Cardiac septum (tissue), 1 donor: Measurements from ENCODE around the gene RAB10. TPM values are rescaled to one million over a fixed set of nuclear protein-coding genes. Genes with fewer than 3 reads are reported as not detected.
A peak's percentile ranks its signal among the peaks of the same experiment; 100 is the strongest.

ENCODE experiments used
- DNase-seq: peaks from one replicate; pipeline ENCODE4 v3.0.0-alpha.2; 2020; ENCODE audit warnings: low spot score
- intact Hi-C: fragments of 100-400 bp; cut with DNase I; formaldehyde crosslinking; loops from one replicate; pipeline ENCODE4 v1.14.0; 2022
- total RNA-seq: library from RNA; stranded (reverse); fragmentation: NEBNext Ultra II Directional; extraction: Animal tissue kit (Norgen Biotek cat#: 25700); gene quantifications from one replicate; pipeline ENCODE4 v1.2.1, GENCODE V29; 2021
- donor health status: DM: no; HTN: no; CAD: no.

The RAB10 gene
- total RNA-seq, 1 donor from 2014 or later, result 79.4 TPM

DNA sequence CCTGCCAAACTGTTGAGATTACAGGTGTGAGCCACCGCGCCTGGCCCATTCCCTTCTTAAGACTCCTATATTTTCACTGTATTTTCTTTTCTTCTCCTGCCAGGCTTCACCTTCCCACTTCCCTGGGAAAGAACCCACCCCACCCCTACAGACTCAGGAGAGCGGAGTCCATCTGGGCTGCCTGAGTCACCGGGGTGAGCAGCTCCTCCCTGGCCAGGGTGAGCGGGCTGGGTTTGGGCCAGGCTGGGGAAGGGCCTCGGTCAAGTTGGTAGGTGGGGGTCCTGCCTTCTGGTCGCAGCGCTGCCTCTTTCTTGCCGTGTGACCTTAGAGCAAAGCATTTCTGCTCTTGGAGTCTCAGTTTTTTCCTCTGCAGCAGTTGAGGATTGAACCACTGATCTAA is 136.9 kb downstream of the RAB10 start:
- DNase-seq, result peak; percentile 69
- intact Hi-C loops, result no loop called here

GRCh38 chr2:26172189-26172870 is 138.4 kb downstream of the RAB10 start:
- intact Hi-C loops, result no loop called here
- peak; percentile 73 for DNase-seq

- intact Hi-C loops, result no loop called here
- peak; percentile 29 for DNase-seq
These were observed 139.2 kb downstream of the RAB10 start, which contains the start of gene GAREM2 for GRCh38 chr2:26172871-26173775. Gene GAREM2 (plus strand): TSS chr2:26173088. CDS start chr2:26173221, 133 bp downstream.

GRCh38 chr2:26173776-26174482 is 140.0 kb downstream of the RAB10 start:
- no peak for DNase-seq

GRCh38 chr2:26174691-26175465 is 141.0 kb downstream of the RAB10 start:
- intact Hi-C loops, result no loop called here
- DNase-seq, result no peak

More at GRCh38 chr2:26173776-26174482, 140.0 kb downstream of the RAB10 start:
- intact Hi-C loops, result no loop called here

GRCh38 chr2:26175466-26176278 is 141.8 kb downstream of the RAB10 start:
- intact Hi-C loops, result no loop called here
- DNase-seq, result no peak

DNA sequence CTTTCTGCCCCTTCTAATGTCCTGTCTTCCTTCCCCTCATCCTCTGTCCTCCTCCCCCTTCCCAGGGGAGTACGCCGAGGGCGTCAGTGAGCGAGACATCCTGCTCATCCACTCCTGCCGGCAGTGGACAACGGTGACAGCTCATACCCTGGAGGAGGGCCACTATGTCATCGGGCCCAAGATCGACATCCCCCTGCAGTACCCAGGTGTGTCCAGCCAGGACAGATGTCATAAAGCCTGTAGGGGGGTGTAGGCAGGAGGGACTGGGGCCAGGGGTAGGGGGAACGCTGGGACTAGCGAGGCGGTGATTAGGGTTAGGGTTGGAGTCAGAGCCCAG is 142.4 kb downstream of the RAB10 start:
- intact Hi-C loops, result no loop called here
- no peak for DNase-seq

DNA sequence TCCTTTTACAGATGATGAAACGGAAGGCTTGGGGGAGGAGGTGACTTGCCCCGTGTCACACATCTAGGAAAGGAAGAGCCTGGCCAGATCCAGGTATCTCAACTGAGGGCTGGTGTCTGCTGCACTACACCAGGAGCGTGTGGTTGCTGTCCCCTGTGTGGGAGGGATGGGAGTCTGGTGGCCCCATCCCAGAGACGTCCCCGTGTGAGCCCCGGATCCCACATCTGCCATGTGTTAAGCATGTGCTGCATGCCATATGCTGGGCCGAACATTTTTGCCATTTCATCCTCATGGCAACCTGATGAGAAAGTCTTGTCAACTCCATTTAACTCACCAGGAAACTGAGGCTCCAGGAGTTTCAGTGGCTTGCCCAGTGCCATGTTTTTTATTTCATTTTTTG is 143.2 kb downstream of the RAB10 start:
- intact Hi-C loops, result no loop called here
- no peak for DNase-seq

DNA sequence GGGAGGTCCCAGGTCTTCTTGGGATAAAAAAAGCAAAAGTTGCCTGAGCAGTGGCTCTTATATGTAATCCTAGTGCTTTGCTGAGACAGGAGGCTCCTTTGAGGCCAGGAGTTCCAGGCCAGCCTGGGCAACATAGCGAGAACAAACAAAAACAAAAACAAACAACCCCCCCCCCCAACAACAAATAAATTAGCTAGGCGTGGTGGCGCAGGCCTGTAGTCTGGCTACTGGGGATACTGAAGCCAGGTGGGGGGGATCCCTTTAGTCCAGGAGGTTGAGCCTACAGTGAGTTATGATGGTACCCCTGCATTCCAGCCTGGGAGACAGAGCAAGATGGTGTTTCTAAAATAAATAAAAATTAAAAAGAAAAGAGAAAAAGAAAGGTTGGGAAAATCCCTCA is 144.4 kb downstream of the RAB10 start:
- intact Hi-C loops, result no loop called here
- DNase-seq, result no peak

- DNase-seq, result no peak
- intact Hi-C loops, result no loop called here
These were observed 145.0 kb downstream of the RAB10 start for GRCh38 chr2:26178746-26179436.

- DNase-seq, result no peak
- intact Hi-C loops, result no loop called here
These were observed 145.6 kb downstream of the RAB10 start for GRCh38 chr2:26179446-26179913.

DNA sequence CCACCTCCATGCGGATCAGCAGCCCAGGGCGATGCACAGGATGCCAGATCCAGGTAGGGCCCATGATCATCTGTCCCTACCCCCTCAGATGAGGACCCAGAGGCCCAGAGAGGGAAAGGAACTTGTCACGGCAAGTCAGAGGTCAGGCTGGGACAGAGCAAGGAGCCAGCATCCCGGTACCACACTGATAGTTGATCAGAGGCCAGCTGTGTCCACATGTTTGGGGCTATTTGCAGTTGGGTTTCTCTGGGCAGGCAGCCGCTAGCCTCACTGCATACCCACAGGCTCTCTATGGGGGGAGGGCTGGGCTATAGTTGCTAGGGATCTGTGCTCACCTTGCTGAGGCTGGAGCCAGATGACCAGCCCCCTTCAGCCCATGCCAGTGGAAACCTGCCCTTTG is 148.6 kb downstream of the RAB10 start:
- no peak for DNase-seq
- intact Hi-C loops, result no loop called here

DNA sequence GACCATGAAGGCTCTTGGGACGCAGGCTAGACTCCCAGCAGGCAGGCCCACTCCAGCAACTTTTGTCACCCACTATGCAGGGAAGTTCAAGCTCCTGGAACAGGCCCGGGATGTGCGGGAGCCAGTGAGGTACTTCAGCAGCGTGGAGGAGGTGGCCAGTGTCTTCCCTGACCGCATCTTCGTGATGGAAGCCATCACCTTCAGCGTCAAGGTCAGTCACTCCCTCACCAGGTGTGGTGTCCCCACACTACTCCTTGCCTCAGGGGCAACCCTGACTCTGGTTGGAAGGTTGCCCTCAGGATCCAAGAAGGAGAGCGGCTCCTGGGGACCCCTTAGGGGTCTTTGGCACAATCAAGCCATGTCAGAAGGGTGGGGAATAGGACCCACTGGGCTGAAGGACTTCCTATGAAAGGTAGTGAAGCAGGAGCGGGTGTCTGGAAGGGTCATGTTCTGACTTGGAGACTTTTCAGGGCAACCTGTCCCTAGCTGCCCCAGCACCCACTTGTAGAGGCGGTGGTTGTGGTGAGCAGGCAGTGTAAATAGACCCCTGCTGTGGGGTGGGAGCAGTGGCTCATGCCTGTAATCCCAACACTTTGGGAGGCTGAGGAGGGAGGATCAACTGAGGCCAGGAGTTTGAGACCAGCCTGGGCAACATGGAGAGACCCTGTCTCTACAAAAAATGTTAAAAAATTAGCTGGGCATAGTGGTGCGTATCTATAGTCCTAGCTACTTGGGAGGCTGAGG is 149.2 kb downstream of the RAB10 start:
- intact Hi-C loops, result no loop called here
- DNase-seq, result no peak

DNA sequence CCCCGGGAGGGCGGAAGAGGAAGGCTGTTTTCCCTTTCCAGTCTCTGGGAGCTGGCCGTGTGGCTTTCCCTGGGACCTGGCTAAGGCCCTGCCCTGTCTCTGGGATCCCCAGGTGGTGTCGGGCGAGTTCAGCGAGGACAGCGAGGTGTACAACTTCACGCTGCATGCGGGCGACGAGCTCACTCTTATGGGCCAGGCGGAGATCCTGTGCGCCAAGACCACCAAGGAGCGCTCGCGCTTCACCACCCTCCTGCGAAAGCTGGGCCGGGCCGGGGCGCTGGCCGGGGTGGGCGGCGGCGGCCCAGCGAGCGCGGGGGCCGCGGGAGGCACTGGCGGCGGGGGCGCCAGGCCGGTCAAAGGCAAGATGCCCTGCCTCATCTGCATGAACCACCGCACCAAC is 150.2 kb downstream of the RAB10 start:
- intact Hi-C loops, result no loop called here
- DNase-seq, result no peak

GRCh38 chr2:26184555-26185303 is 150.8 kb downstream of the RAB10 start:
- DNase-seq, result peak; percentile 94
- intact Hi-C loops, result no loop called here

DNA sequence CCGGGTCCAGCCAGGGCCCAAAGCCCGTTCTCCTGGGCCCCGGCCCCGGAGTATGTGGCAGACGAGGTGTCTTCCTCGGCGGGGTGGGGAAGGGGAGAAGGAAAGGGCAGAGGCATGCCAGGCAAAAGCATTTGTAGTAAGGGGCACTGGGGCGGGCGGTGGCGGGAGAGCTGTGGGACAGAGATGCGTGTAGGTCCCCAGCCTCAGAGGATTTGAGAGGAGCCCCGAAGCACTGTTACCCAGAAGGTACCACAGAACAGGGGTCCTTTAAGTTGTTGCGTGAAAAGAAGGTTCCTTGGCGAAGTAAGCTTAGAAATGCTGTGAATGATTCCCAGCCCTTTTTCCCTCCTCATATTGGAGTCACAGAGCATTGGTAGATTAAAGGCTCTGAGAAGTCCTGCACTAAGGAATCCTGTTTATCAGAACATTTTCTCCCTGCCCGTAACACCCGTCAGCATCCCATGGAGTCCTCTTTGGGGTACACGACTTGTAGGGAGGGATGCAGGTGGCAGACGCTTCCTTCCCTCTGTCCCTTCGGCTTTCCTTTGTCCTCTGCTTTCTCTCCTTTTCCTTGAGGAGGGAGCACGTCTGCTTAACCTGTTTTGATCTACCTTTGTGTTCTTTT is 151.5 kb downstream of the RAB10 start:
- DNase-seq, result no peak

More for the DNA sequence above, 151.5 kb downstream of the RAB10 start:
- intact Hi-C loops, result no loop called here
